Activated CD8-positive, alpha-beta T cell treated with anti-CD3 and anti-CD28 coated beads for 36 hours (primary cell): ENCODE measurements around the gene TRIM37. TPM values are rescaled to one million over a fixed set of nuclear protein-coding genes. Genes with fewer than 3 reads are reported as not detected.

Experiments used
- ATAC-seq: fragments of 200-7000 bp; cut with Tn5 transposase; one replicate; pipeline ENCODE4 v1.10.0; 2021; ENCODE audit warnings: mild to moderate bottlenecking, moderate library complexity
- CTCF ChIA-PET: fragments of 350-600 bp; sonication (Branson Sonifier 250); formaldehyde crosslinking; loops from one replicate; lab custom pipeline; 2021; ENCODE audit warnings: antibody characterized with exemption; lab: Charles Lee
- POLR2A ChIA-PET: fragments of 350-600 bp; sonication (Branson Sonifier 250); formaldehyde crosslinking; loops from one replicate; lab custom pipeline; 2021; ENCODE audit warnings: antibody characterized with exemption; lab: Charles Lee
- DNase-seq: peaks from one replicate; pipeline ENCODE4 v3.0.0-alpha.2; 2020
- H3K27ac Mint-ChIP-seq: one replicate; pipeline ENCODE4 v1.8.0; 2021; ENCODE audit warnings: mild to moderate bottlenecking, mixed read lengths
- H3K27me3 Mint-ChIP-seq: one replicate; pipeline ENCODE4 v1.8.0; 2021; ENCODE audit warnings: mixed read lengths
- H3K36me3 Mint-ChIP-seq: one replicate; pipeline ENCODE4 v1.8.0; 2021; ENCODE audit warnings: low read depth, mixed read lengths
- H3K4me1 Mint-ChIP-seq: one replicate; pipeline ENCODE4 v1.8.0; 2021; ENCODE audit warnings: low read depth, mixed read lengths
- H3K4me3 Mint-ChIP-seq: one replicate; pipeline ENCODE4 v1.8.0; 2021; ENCODE audit warnings: mild to moderate bottlenecking, moderate library complexity, mixed read lengths
- H3K9me3 Mint-ChIP-seq: one replicate; pipeline ENCODE4 v1.8.0; 2021; ENCODE audit warnings: mixed read lengths
- CTCF ChIP-seq: fragments of 200-600 bp; IDR thresholded peaks from one replicate; pipeline ENCODE4 v1.8.0; 2022; ENCODE audit warnings: antibody characterized with exemption, mild to moderate bottlenecking
- intact Hi-C: fragments of 100-400 bp; cut with micrococcal nuclease; formaldehyde crosslinking; loops from one replicate; pipeline ENCODE4 v1.10.0; 2022
- total RNA-seq, 2 experiments: library from RNA; stranded (reverse); gene quantifications; one replicate each; pipeline ENCODE4 v1.2.3, GENCODE V29; 2021

The TRIM37 gene
- total RNA-seq, 2 experiments from 2014 or later: 23.9 to 24.8 TPM

DNA sequence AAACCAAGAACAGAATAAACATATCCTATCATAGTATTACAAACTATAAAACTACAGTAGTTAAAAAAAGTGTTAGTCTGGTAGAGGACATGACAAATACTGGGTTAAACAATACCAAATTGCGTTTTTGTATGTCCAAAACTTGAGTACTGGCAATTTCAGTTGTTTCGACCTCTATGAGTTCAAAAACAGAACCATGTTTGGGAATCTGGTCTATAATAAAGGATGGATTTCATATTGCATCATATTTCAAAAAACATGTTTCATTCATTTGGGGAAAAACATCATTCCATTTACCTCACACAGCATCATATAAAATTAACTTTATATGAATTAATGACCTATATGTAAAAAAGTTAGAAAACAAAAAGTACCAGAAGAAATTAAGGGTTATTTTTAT is 81.8 kb downstream of the TRIM37 start:
- TF ChIP-seq CTCF: no peak
- ChIA-PET CTCF (no interaction called here), POLR2A (no interaction called here)
- Mint-ChIP-seq H3K27ac (no peak overlapping the region), H3K4me1 (peaks cover 10% of the 10 kb centered on the region), H3K4me3 (no peak overlapping the region), H3K27me3 (no peaks in the 10 kb centered on the region), H3K36me3 (peaks cover 15% of the 10 kb centered on the region), H3K9me3 (peaks cover 3% of the 10 kb centered on the region)
- no peak for DNase-seq
- intact Hi-C loops: no loop called here
- no peak for ATAC-seq

GRCh38 chr17:59018019-59018418 is 88.7 kb downstream of the TRIM37 start:
- DNase-seq: no peak
- peaks cover 19% of the 10 kb centered on the region for H3K36me3 Mint-ChIP-seq
- POLR2A ChIA-PET: interaction anchor here (0.9 kb wide), 1 partner anchor 9 kb away, joined by 3 read pairs; no protein-coding TSS in a partner anchor
- intact Hi-C loops: no loop called here
- H3K9me3 Mint-ChIP-seq: peaks cover 3% of the 10 kb centered on the region
- no peak for TF ChIP-seq CTCF
- no peaks in the 10 kb centered on the region for H3K4me1 Mint-ChIP-seq
- CTCF ChIA-PET: interaction anchor here (2.5 kb wide), 1 partner anchor 13 kb away, joined by 7 read pairs; no protein-coding TSS in a partner anchor
- no peak for ATAC-seq
- no peaks in the 10 kb centered on the region for H3K27me3 Mint-ChIP-seq
- no peak overlapping the region for H3K27ac Mint-ChIP-seq
- H3K4me3 Mint-ChIP-seq: no peak overlapping the region

GRCh38 chr17:59011975-59012374 is 94.7 kb downstream of the TRIM37 start:
- ChIA-PET POLR2A (no interaction called here), CTCF (no interaction called here)
- Mint-ChIP-seq H3K9me3 (no peaks in the 10 kb centered on the region), H3K4me3 (no peak overlapping the region), H3K27ac (no peak overlapping the region), H3K4me1 (peaks cover 5% of the 10 kb centered on the region), H3K36me3 (peaks cover 14% of the 10 kb centered on the region), H3K27me3 (no peaks in the 10 kb centered on the region)
- no peak for DNase-seq
- ATAC-seq: no peak
- no peak for TF ChIP-seq CTCF
- intact Hi-C loops: no loop called here

DNA sequence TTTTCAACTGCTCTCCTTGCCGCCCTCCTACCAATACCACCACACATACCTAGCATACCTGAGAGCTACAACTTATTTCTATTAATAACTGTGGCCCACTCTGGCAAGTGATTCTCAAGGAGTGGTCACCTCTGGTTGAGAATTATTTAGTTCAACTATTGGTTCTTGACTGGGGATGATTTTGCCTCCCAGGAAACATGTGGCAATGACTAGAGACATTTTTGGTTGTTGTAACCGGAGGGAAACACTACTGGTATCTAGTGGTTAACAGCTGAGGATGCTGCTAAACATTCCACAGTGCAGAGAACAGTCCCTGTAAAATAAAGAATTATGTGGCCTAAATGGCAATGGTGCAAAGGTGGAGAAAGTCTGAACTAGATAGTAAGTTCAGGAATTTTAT is 96.7 kb downstream of the TRIM37 start:
- Mint-ChIP-seq H3K9me3 (no peaks in the 10 kb centered on the region), H3K4me1 (peaks cover 5% of the 10 kb centered on the region), H3K36me3 (peaks cover 13% of the 10 kb centered on the region), H3K4me3 (no peak overlapping the region), H3K27me3 (no peaks in the 10 kb centered on the region), H3K27ac (no peak overlapping the region)
- POLR2A ChIA-PET: no interaction called here
- no peak for TF ChIP-seq CTCF
- CTCF ChIA-PET: interaction anchor here (1.1 kb wide), 1 partner anchor 9 kb away, joined by 3 read pairs; no protein-coding TSS in a partner anchor
- no peak for ATAC-seq
- intact Hi-C loops: no loop called here
- no peak for DNase-seq

GRCh38 chr17:59008737-59009136 is 97.9 kb downstream of the TRIM37 start:
- H3K9me3 Mint-ChIP-seq: no peaks in the 10 kb centered on the region
- peak overlapping the region; percentile 53 for H3K27ac Mint-ChIP-seq
- no peak for DNase-seq
- H3K36me3 Mint-ChIP-seq: peaks cover 10% of the 10 kb centered on the region
- POLR2A ChIA-PET: interaction anchor here (0.8 to 1.0 kb wide), 3 partner anchors 9 to 377 kb away, joined by 3 read pairs; no protein-coding TSS in a partner anchor
- peaks cover 12% of the 10 kb centered on the region for H3K4me1 Mint-ChIP-seq
- intact Hi-C loops: loop anchor here (10.0 kb wide), 1 partner anchor 494 kb away; the partner anchor contains the start of gene MTMR4
- no peak for ATAC-seq
- TF ChIP-seq CTCF: no peak
- CTCF ChIA-PET: interaction anchor here (1.9 kb wide), 1 partner anchor 298 kb away, joined by 9 read pairs; no protein-coding TSS in a partner anchor
- no peaks in the 10 kb centered on the region for H3K27me3 Mint-ChIP-seq
- H3K4me3 Mint-ChIP-seq: no peak overlapping the region
